HEK293 (cell line): ENCODE results near the gene TMPRSS12.

ENCODE experiments used
- BCL6B ChIP-seq: fragments of 450-650 bp; formaldehyde crosslinking; IDR thresholded peaks from 2 replicates; pipeline ENCODE4 v1.5.1; 2017; ENCODE audit warnings: missing biosample characterization, missing genetic modification characterization
- CTCF ChIP-seq: fragments of 450-650 bp; formaldehyde crosslinking; IDR thresholded peaks from 2 replicates; pipeline ENCODE4 v1.5.1; 2016; ENCODE audit warnings: missing biosample characterization, missing genetic modification characterization
- FEZF1 ChIP-seq: fragments of 450-650 bp; formaldehyde crosslinking; IDR thresholded peaks from 2 replicates; pipeline ENCODE4 v1.5.1; 2016; ENCODE audit warnings: missing biosample characterization, missing genetic modification characterization
- GFI1B ChIP-seq: fragments of 450-650 bp; formaldehyde crosslinking; IDR thresholded peaks from 2 replicates; pipeline ENCODE4 v1.5.1; 2016; ENCODE audit warnings: missing biosample characterization, missing genetic modification characterization
- KLF1 ChIP-seq: fragments of 450-650 bp; formaldehyde crosslinking; IDR thresholded peaks from 2 replicates; pipeline ENCODE4 v1.5.1; 2016; ENCODE audit warnings: missing biosample characterization, missing genetic modification characterization
- MEIS1 ChIP-seq: sonication (generic); formaldehyde crosslinking; IDR thresholded peaks from 2 replicates; pipeline ENCODE4 v1.8.1; 2022; ENCODE audit warnings: missing genetic modification reagents, mild to moderate bottlenecking, borderline replicate concordance
- MYNN ChIP-seq: fragments of 450-650 bp; formaldehyde crosslinking; IDR thresholded peaks from 2 replicates; pipeline ENCODE4 v1.5.1; 2016; ENCODE audit warnings: missing biosample characterization, missing genetic modification characterization, borderline replicate concordance
- REPIN1 ChIP-seq: fragments of 450-650 bp; formaldehyde crosslinking; IDR thresholded peaks from 2 replicates; pipeline ENCODE4 v1.5.1; 2017; ENCODE audit warnings: missing biosample characterization, missing genetic modification characterization, low read depth
- SP7 ChIP-seq: fragments of 450-650 bp; formaldehyde crosslinking; IDR thresholded peaks from 2 replicates; pipeline ENCODE4 v1.5.1; 2016; ENCODE audit warnings: missing biosample characterization, missing genetic modification characterization
- ZBTB17 ChIP-seq: fragments of 450-650 bp; formaldehyde crosslinking; IDR thresholded peaks from 2 replicates; pipeline ENCODE4 v1.5.1; 2016; ENCODE audit warnings: missing biosample characterization, missing genetic modification characterization
- ZBTB21 ChIP-seq: fragments of 450-650 bp; formaldehyde crosslinking; IDR thresholded peaks from 2 replicates; pipeline ENCODE4 v1.5.1; 2017; ENCODE audit warnings: missing biosample characterization, missing genetic modification characterization
- ZBTB48 ChIP-seq: fragments of 450-650 bp; formaldehyde crosslinking; IDR thresholded peaks from 2 replicates; pipeline ENCODE4 v1.5.1; 2016; ENCODE audit warnings: missing biosample characterization, missing genetic modification characterization
- ZFP3 ChIP-seq: fragments of 450-650 bp; formaldehyde crosslinking; IDR thresholded peaks from 2 replicates; pipeline ENCODE4 v1.5.1; 2016; ENCODE audit warnings: low read depth, missing biosample characterization, missing genetic modification characterization
- ZIC2 ChIP-seq: fragments of 450-650 bp; formaldehyde crosslinking; IDR thresholded peaks from 2 replicates; pipeline ENCODE4 v1.5.1; 2016; ENCODE audit warnings: missing biosample characterization, missing genetic modification characterization
- ZNF112 ChIP-seq: fragments of 450-650 bp; formaldehyde crosslinking; IDR thresholded peaks from 2 replicates; pipeline ENCODE4 v1.5.0; 2017; ENCODE audit warnings: missing biosample characterization, missing genetic modification characterization
- ZNF133 ChIP-seq: fragments of 450-650 bp; formaldehyde crosslinking; IDR thresholded peaks from 2 replicates; pipeline ENCODE4 v1.5.1; 2016; ENCODE audit warnings: missing biosample characterization, missing genetic modification characterization
- ZNF148 ChIP-seq: fragments of 450-650 bp; formaldehyde crosslinking; IDR thresholded peaks from 2 replicates; pipeline ENCODE4 v1.5.0; 2017; ENCODE audit warnings: missing biosample characterization, missing genetic modification characterization, borderline replicate concordance
- ZNF18 ChIP-seq: fragments of 450-650 bp; formaldehyde crosslinking; IDR thresholded peaks from 2 replicates; pipeline ENCODE4 v1.5.1; 2016; ENCODE audit warnings: missing biosample characterization, missing genetic modification characterization
- ZNF202 ChIP-seq: fragments of 450-650 bp; formaldehyde crosslinking; IDR thresholded peaks from 2 replicates; pipeline ENCODE4 v1.5.1; 2016; ENCODE audit warnings: missing biosample characterization, missing genetic modification characterization, borderline replicate concordance
- ZNF221 ChIP-seq: fragments of 450-650 bp; formaldehyde crosslinking; IDR thresholded peaks from 2 replicates; pipeline ENCODE4 v1.5.1; 2017; ENCODE audit warnings: missing biosample characterization, missing genetic modification characterization, borderline replicate concordance
- ZNF239 ChIP-seq: fragments of 450-650 bp; formaldehyde crosslinking; IDR thresholded peaks from 2 replicates; pipeline ENCODE4 v1.5.1; 2016; ENCODE audit warnings: missing biosample characterization, missing genetic modification characterization
- ZNF335 ChIP-seq: fragments of 450-650 bp; formaldehyde crosslinking; conservative IDR thresholded peaks from 2 replicates; pipeline ENCODE4 v1.5.1; 2016; ENCODE audit warnings: missing biosample characterization, missing genetic modification characterization
- ZNF404 ChIP-seq: fragments of 450-650 bp; formaldehyde crosslinking; IDR thresholded peaks from 2 replicates; pipeline ENCODE4 v1.5.1; 2017; ENCODE audit warnings: missing biosample characterization, missing genetic modification characterization
- ZNF48 ChIP-seq: fragments of 450-650 bp; formaldehyde crosslinking; IDR thresholded peaks from 2 replicates; pipeline ENCODE4 v1.5.1; 2016; ENCODE audit warnings: missing biosample characterization, missing genetic modification characterization
- ZNF558 ChIP-seq: fragments of 450-650 bp; formaldehyde crosslinking; IDR thresholded peaks from 2 replicates; pipeline ENCODE4 v1.5.1; 2016; ENCODE audit warnings: missing biosample characterization, missing genetic modification characterization
- ZNF610 ChIP-seq: fragments of 450-650 bp; formaldehyde crosslinking; IDR thresholded peaks from 2 replicates; pipeline ENCODE4 v1.5.1; 2016; ENCODE audit warnings: missing biosample characterization, missing genetic modification characterization, borderline replicate concordance
- ZNF629 ChIP-seq: fragments of 450-650 bp; formaldehyde crosslinking; IDR thresholded peaks from 2 replicates; pipeline ENCODE4 v1.5.1; 2017; ENCODE audit warnings: missing biosample characterization, missing genetic modification characterization
- ZNF658 ChIP-seq: fragments of 450-650 bp; formaldehyde crosslinking; IDR thresholded peaks from 2 replicates; pipeline ENCODE4; 2016; ENCODE audit warnings: missing biosample characterization, missing genetic modification characterization
- ZNF660 ChIP-seq: fragments of 450-650 bp; IDR thresholded peaks from 2 replicates; pipeline ENCODE4 v1.5.1; 2018; ENCODE audit warnings: missing biosample characterization, mild to moderate bottlenecking, missing genetic modification characterization
- ZNF677 ChIP-seq: fragments of 450-650 bp; IDR thresholded peaks from 2 replicates; pipeline ENCODE4 v1.5.0; 2018; ENCODE audit warnings: missing biosample characterization, mild to moderate bottlenecking, missing genetic modification characterization, moderate library complexity
- ZNF701 ChIP-seq: fragments of 450-650 bp; formaldehyde crosslinking; IDR thresholded peaks from 2 replicates; pipeline ENCODE4 v1.5.1; 2016; ENCODE audit warnings: missing biosample characterization, missing genetic modification characterization
- ZNF76 ChIP-seq: fragments of 450-650 bp; formaldehyde crosslinking; IDR thresholded peaks from 2 replicates; pipeline ENCODE4; 2016; ENCODE audit warnings: low read depth, missing biosample characterization, missing genetic modification characterization, borderline replicate concordance
- ZNF776 ChIP-seq: fragments of 450-650 bp; formaldehyde crosslinking; IDR thresholded peaks from 2 replicates; pipeline ENCODE4 v1.5.0; 2017; ENCODE audit warnings: missing biosample characterization, missing genetic modification characterization, borderline replicate concordance
- ZNF792 ChIP-seq: fragments of 450-650 bp; formaldehyde crosslinking; IDR thresholded peaks from 2 replicates; pipeline ENCODE4 v1.5.1; 2016; ENCODE audit warnings: missing biosample characterization, missing genetic modification characterization
- ZSCAN4 ChIP-seq: fragments of 450-650 bp; formaldehyde crosslinking; IDR thresholded peaks from 2 replicates; pipeline ENCODE4 v1.5.1; 2017; ENCODE audit warnings: missing biosample characterization, missing genetic modification characterization

Gene TMPRSS12

GRCh38 chr12:50928392-50928791, 85.7 kb downstream of the TMPRSS12 start (continued):
- no peak for TF ChIP-seq ZNF112 (tag by site-specific recombination)
- 0 out of 2 replicates have a peak, but pooled peaks have one; percentile 37 for TF ChIP-seq ZNF660 (tag by site-specific recombination)
- no peak for TF ChIP-seq MYNN (tag by site-specific recombination)
- TF ChIP-seq MEIS1 (CRISPR knock-in tag): no peak
- TF ChIP-seq ZNF404 (tag by site-specific recombination): no peak
- no peak for TF ChIP-seq ZSCAN4 (tag by site-specific recombination)
- no peak for TF ChIP-seq ZNF792 (tag by site-specific recombination)
- no peak for TF ChIP-seq ZFP3
- no peak for TF ChIP-seq ZNF610 (tag by site-specific recombination)
- no peak for TF ChIP-seq ZNF48 (tag by site-specific recombination)
- TF ChIP-seq ZNF677 (tag by site-specific recombination): no peak
- TF ChIP-seq ZNF776 (tag by site-specific recombination): no peak
- TF ChIP-seq ZNF148 (tag by site-specific recombination): no peak
- TF ChIP-seq ZBTB21 (tag by site-specific recombination): no peak
- TF ChIP-seq ZNF221 (tag by site-specific recombination): no peak
- no peak for TF ChIP-seq ZNF629
- no peak for TF ChIP-seq GFI1B (tag by site-specific recombination)
- no peak for TF ChIP-seq BCL6B (tag by site-specific recombination)
- TF ChIP-seq ZNF335 (tag by site-specific recombination): peak; percentile 49; the same call in 1 of the 2 replicates
- no peak for TF ChIP-seq ZNF701
- no peak for TF ChIP-seq KLF1 (tag by site-specific recombination)
- TF ChIP-seq ZNF658 (tag by site-specific recombination): no peak
- TF ChIP-seq ZNF558: 0 out of 2 replicates have a peak, but pooled peaks have one; percentile 31
- no peak for TF ChIP-seq ZNF202
- 0 out of 2 replicates have a peak, but pooled peaks have one; percentile 22 for TF ChIP-seq ZNF133
- no peak for TF ChIP-seq CTCF
- TF ChIP-seq SP7 (tag by site-specific recombination): no peak
- TF ChIP-seq ZNF18: no peak
- TF ChIP-seq REPIN1: no peak
- no peak for TF ChIP-seq ZBTB17 (tag by site-specific recombination)
- TF ChIP-seq ZNF76 (tag by site-specific recombination): no peak; the same call in 1 of the 2 replicates
- TF ChIP-seq FEZF1 (tag by site-specific recombination): no peak
- peak; percentile 94 for TF ChIP-seq ZBTB48 (tag by site-specific recombination)
- no peak for TF ChIP-seq ZNF239 (tag by site-specific recombination)
- TF ChIP-seq ZIC2 (tag by site-specific recombination): peak; percentile 12; the same call in 1 of the 2 replicates
